ENCODE measurements around the gene DCAF10.
"Not testable (repeated sequence)": the region's sequence is repeated elsewhere in the genome, so short reads cannot be mapped to it uniquely, and the experiment has no call there.

The DCAF10 gene

GRCh38 chr9:37870081-37870798 lies 69.6 kb downstream of the DCAF10 start:
- DNase-seq, result no peak

GRCh38 chr9:37870799-37871176 lies 70.2 kb downstream of the DCAF10 start:
- DNase-seq, result no peak

GRCh38 chr9:37873955-37874354 lies 73.4 kb downstream of the DCAF10 start:
- DNase-seq, result no peak

- DNase-seq, result no peak
These were observed 75.8 kb downstream of the DCAF10 start for GRCh38 chr9:37876376-37876775.

GRCh38 chr9:37880916-37881479 lies 80.4 kb downstream of the DCAF10 start:
- DNase-seq, result no peak

- DNase-seq, result not testable (repeated sequence)
These were observed 87.5 kb downstream of the DCAF10 start for GRCh38 chr9:37887977-37888583.

- DNase-seq, result no peak
These were observed 88.9 kb downstream of the DCAF10 start for GRCh38 chr9:37889536-37889935.

- not testable (repeated sequence) for DNase-seq
These were observed 90.4 kb downstream of the DCAF10 start for GRCh38 chr9:37891042-37891441.

- no peak for DNase-seq
These were observed 91.5 kb downstream of the DCAF10 start for GRCh38 chr9:37892063-37892462.

GRCh38 chr9:37897665-37898064 lies 97.1 kb downstream of the DCAF10 start:
- DNase-seq, result no peak

GRCh38 chr9:37899041-37899440 lies 98.4 kb downstream of the DCAF10 start:
- DNase-seq, result no peak

- no peak for DNase-seq
These were observed 101.5 kb downstream of the DCAF10 start for GRCh38 chr9:37902131-37902530.

- no peak for DNase-seq
These were observed 102.4 kb downstream of the DCAF10 start for GRCh38 chr9:37902796-37903646.

- DNase-seq, result peak; percentile 99
These were observed 103.2 kb downstream of the DCAF10 start, which contains the start of gene SLC25A51 for GRCh38 chr9:37903647-37904444. TSS of gene SLC25A51 (minus strand) at chr9:37904127. CDS start at chr9:37888550, 15,577 bp downstream.

GRCh38 chr9:37904445-37905130 lies 104.0 kb downstream of the DCAF10 start:
- no peak for DNase-seq

- no peak for DNase-seq
These were observed 104.5 kb downstream of the DCAF10 start for GRCh38 chr9:37905131-37905505.

GRCh38 chr9:37905776-37906175 lies 105.2 kb downstream of the DCAF10 start:
- DNase-seq, result no peak

- DNase-seq, result no peak
These were observed 106.0 kb downstream of the DCAF10 start for GRCh38 chr9:37906312-37907239.

GRCh38 chr9:37908283-37908682 lies 107.7 kb downstream of the DCAF10 start:
- no peak for DNase-seq

- DNase-seq, result no peak
These were observed 108.1 kb downstream of the DCAF10 start for GRCh38 chr9:37908698-37909186.
